ENCODE measurements around the gene PROCR.

DNA sequence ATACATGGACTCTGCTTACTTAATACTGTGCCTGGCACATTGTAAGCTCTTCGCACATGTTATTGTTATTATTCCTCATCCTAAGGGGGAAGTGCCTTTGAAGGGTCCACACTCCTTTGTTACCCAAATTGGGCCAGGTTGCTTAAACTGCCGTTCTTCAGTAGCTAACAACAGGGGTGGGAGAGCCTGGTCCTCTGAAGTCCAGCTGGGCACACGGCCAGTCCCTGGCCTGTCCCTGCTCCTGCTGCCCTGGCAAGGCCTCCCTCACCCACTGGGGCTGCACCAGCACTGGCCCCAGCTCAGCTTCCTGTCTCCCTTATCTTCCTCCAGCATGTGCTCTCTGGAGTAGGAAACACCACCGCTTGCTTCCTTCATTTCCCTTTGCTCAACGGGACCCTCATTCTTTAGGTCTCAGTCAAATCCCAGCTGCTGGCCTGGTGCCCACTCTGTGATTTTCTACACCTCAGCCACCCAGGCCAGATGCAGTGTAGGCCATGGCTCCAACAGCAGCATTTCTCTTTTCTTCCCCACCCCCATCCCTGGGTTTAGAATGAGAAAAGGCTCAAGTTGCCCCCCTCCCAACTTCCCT lies 5.5 kb upstream of the PROCR start:
- TF ChIP-seq EZH2 (IDR thresholded peaks at IDR 0.05; ENCODE audit: low read length, unreplicated experiment), result no peak
- TF ChIP-seq, protein P1, sequence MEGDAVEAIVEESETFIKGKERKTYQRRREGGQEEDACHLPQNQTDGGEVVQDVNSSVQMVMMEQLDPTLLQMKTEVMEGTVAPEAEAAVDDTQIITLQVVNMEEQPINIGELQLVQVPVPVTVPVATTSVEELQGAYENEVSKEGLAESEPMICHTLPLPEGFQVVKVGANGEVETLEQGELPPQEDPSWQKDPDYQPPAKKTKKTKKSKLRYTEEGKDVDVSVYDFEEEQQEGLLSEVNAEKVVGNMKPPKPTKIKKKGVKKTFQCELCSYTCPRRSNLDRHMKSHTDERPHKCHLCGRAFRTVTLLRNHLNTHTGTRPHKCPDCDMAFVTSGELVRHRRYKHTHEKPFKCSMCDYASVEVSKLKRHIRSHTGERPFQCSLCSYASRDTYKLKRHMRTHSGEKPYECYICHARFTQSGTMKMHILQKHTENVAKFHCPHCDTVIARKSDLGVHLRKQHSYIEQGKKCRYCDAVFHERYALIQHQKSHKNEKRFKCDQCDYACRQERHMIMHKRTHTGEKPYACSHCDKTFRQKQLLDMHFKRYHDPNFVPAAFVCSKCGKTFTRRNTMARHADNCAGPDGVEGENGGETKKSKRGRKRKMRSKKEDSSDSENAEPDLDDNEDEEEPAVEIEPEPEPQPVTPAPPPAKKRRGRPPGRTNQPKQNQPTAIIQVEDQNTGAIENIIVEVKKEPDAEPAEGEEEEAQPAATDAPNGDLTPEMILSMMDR (conservative IDR thresholded peaks at IDR 0.05; ENCODE audit: low read depth, low read length), result no peak
- TF ChIP-seq EZH2phosphoT487 (IDR thresholded peaks at IDR 0.05; ENCODE audit: borderline replicate concordance, low read length), result no peak
